ENCODE results near the gene LRRC59.
"Not testable (repeated sequence)": the region's sequence is repeated elsewhere in the genome, so short reads cannot be mapped to it uniquely, and the experiment has no call there.

LRRC59 gene

GRCh38 chr17:50348522-50349242 lies 48.6 kb downstream of the LRRC59 start:
- DNase-seq (ENCODE audit: low read depth in 2 of 2, low spot score in 1 of 2): no peak

- DNase-seq (ENCODE audit: low read depth in 2 of 2, low spot score in 1 of 2): no peak
These were observed 49.4 kb downstream of the LRRC59 start for GRCh38 chr17:50347894-50348291.

GRCh38 chr17:50347117-50347893 lies 50.0 kb downstream of the LRRC59 start:
- DNase-seq (ENCODE audit: low read depth in 2 of 2, low spot score in 1 of 2): no peak

- DNase-seq (ENCODE audit: low read depth in 2 of 2, low spot score in 1 of 2): peak in 1 of 2 donors; percentile 6
These were observed 50.8 kb downstream of the LRRC59 start for GRCh38 chr17:50346313-50347116.

- peak; percentile 70 to 86 for DNase-seq (ENCODE audit: low read depth in 2 of 2, low spot score in 1 of 2)
These were observed 51.7 kb downstream of the LRRC59 start, which contains the start of gene XYLT2 for GRCh38 chr17:50345432-50346312. TSS of gene XYLT2 (plus strand) at chr17:50346126. CDS start at chr17:50346141, 15 bp downstream.

GRCh38 chr17:50344731-50345365 lies 52.5 kb downstream of the LRRC59 start:
- DNase-seq (ENCODE audit: low read depth in 2 of 2, low spot score in 1 of 2): no peak

GRCh38 chr17:50339381-50339780 lies 57.9 kb downstream of the LRRC59 start:
- DNase-seq (ENCODE audit: low read depth in 2 of 2, low spot score in 1 of 2): no peak

- no peak for DNase-seq (ENCODE audit: low read depth in 2 of 2, low spot score in 1 of 2)
These were observed 58.7 kb downstream of the LRRC59 start for GRCh38 chr17:50338645-50339044.

GRCh38 chr17:50337956-50338355 lies 59.4 kb downstream of the LRRC59 start:
- DNase-seq (ENCODE audit: low read depth in 2 of 2, low spot score in 1 of 2): no peak

- not testable (repeated sequence) for DNase-seq (ENCODE audit: low read depth in 2 of 2, low spot score in 1 of 2)
These were observed 63.8 kb downstream of the LRRC59 start for GRCh38 chr17:50333291-50334057.

- no peak for DNase-seq (ENCODE audit: low read depth in 2 of 2, low spot score in 1 of 2)
These were observed 65.1 kb downstream of the LRRC59 start for GRCh38 chr17:50332196-50332595.

Data from stimulated activated CD8-positive, alpha-beta memory T cell treated with anti-CD3 and anti-CD28 coated beads, Interleukin-4, amount 100 ng/mL, for 1 hour (primary cell).